ENCODE data around the gene ZNF549.

Gene ZNF549

GRCh38 chr19:57552432-57552831 lies 25.3 kb downstream of the ZNF549 start:
- TF ChIP-seq POLR2AphosphoS5 (IDR thresholded peaks at IDR 0.05; ENCODE audit: low read depth, low read length), result no peak
- no peak for TF ChIP-seq TAF1 (IDR thresholded peaks at IDR 0.05; ENCODE audit: borderline replicate concordance, insufficient read depth, low read length)
- TF ChIP-seq REST (IDR thresholded peaks at IDR 0.05; ENCODE audit: insufficient read depth in 1 of 2, low read depth in 2 of 2, low read length in 2 of 2), result no peak
- no peak for TF ChIP-seq SIN3A (IDR thresholded peaks at IDR 0.05; ENCODE audit: borderline replicate concordance, insufficient read depth, low read length)
- no peak for TF ChIP-seq FOXP2 (optimal IDR thresholded peaks at IDR 0.05; ENCODE audit: borderline replicate concordance, extremely low read depth, extremely low read length, insufficient read depth)

GRCh38 chr19:57557659-57558058 lies 30.5 kb downstream of the ZNF549 start:
- TF ChIP-seq REST (IDR thresholded peaks at IDR 0.05; ENCODE audit: insufficient read depth in 1 of 2, low read depth in 2 of 2, low read length in 2 of 2), result no peak

GRCh38 chr19:57558525-57558924 lies 31.4 kb downstream of the ZNF549 start:
- TF ChIP-seq SIN3A (IDR thresholded peaks at IDR 0.05; ENCODE audit: borderline replicate concordance, insufficient read depth, low read length), result no peak
- no peak for TF ChIP-seq REST (IDR thresholded peaks at IDR 0.05; ENCODE audit: insufficient read depth in 1 of 2, low read depth in 2 of 2, low read length in 2 of 2)
- no peak for TF ChIP-seq TAF1 (IDR thresholded peaks at IDR 0.05; ENCODE audit: borderline replicate concordance, insufficient read depth, low read length)
- TF ChIP-seq FOXP2 (optimal IDR thresholded peaks at IDR 0.05; ENCODE audit: borderline replicate concordance, extremely low read depth, extremely low read length, insufficient read depth), result no peak
- TF ChIP-seq POLR2AphosphoS5 (IDR thresholded peaks at IDR 0.05; ENCODE audit: low read depth, low read length), result no peak

GRCh38 chr19:57559008-57559403 lies 31.9 kb downstream of the ZNF549 start:
- TF ChIP-seq POLR2AphosphoS5 (IDR thresholded peaks at IDR 0.05; ENCODE audit: low read depth, low read length) (no peak), FOXP2 (optimal IDR thresholded peaks at IDR 0.05; ENCODE audit: borderline replicate concordance, extremely low read depth, extremely low read length, insufficient read depth) (no peak), SIN3A (IDR thresholded peaks at IDR 0.05; ENCODE audit: borderline replicate concordance, insufficient read depth, low read length) (no peak), TAF1 (IDR thresholded peaks at IDR 0.05; ENCODE audit: borderline replicate concordance, insufficient read depth, low read length) (no peak), REST (IDR thresholded peaks at IDR 0.05; ENCODE audit: insufficient read depth in 1 of 2, low read depth in 2 of 2, low read length in 2 of 2) (no peak)

GRCh38 chr19:57559404-57560025 lies 32.4 kb downstream of the ZNF549 start, which contains the start of gene ZNF550:
Gene ZNF550, minus strand, starts transcription at chr19:57559863. Its CDS starts 181 bp downstream, at chr19:57559682.
- TF ChIP-seq REST (IDR thresholded peaks at IDR 0.05; ENCODE audit: insufficient read depth in 1 of 2, low read depth in 2 of 2, low read length in 2 of 2) (no peak), SIN3A (IDR thresholded peaks at IDR 0.05; ENCODE audit: borderline replicate concordance, insufficient read depth, low read length) (peak; percentile 71; the same call in 1 of the 2 replicates), TAF1 (IDR thresholded peaks at IDR 0.05; ENCODE audit: borderline replicate concordance, insufficient read depth, low read length) (peak; percentile 78), POLR2AphosphoS5 (IDR thresholded peaks at IDR 0.05; ENCODE audit: low read depth, low read length) (peak; percentile 89)

Data from PFSK-1 (cell line).